NCI-H187 (cell line): ENCODE measurements around the gene SEMA6A.
A peak's percentile ranks its signal among the peaks of the same experiment; 100 is the strongest.

Experiments used
- DNase-seq, 2 experiments: peaks; one replicate each; lab custom pipeline; 2025; lab: John Stamatoyannopoulos, UW

The SEMA6A gene

DNA sequence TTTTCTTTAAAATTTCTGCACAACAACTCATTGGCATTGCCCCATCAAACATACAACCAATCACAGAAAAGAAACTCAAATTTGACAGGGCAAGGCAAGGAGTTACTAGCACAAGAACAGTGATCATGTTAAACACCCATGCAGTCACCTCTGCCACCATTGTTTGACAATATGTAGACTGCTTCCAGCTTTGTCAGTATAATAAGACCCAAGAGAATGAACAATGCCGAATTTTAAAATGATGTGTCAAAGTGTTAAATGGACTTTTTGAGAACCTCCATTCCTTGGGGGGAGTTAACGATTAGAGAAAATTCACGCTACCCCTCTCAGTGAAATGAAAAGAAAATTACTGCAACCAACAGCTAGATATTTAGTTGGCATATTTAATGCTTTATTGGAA, 109.2 kb downstream of the SEMA6A start:
- no peak for DNase-seq

GRCh38 chr5:116464144-116464708, 110.4 kb downstream of the SEMA6A start:
- no peak for DNase-seq

DNA sequence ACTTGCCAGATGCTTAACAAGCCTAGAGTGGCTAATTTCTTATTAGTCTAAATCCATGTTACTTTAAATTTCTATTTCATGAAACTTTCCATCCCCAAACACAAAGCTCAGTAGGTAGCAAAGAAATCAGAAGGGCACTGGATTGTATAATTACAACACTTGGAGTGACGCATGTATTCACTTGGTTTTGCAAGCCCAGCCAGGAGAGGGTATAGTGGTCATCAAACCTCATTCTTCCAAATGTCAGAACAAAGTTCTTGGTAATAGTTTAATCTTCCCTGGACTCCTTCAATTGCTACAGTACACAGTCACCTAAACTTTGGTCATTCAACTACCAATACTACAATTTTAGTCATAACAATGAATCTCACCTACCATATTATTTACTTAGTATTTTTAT, 112.1 kb downstream of the SEMA6A start:
- DNase-seq: no peak

DNA sequence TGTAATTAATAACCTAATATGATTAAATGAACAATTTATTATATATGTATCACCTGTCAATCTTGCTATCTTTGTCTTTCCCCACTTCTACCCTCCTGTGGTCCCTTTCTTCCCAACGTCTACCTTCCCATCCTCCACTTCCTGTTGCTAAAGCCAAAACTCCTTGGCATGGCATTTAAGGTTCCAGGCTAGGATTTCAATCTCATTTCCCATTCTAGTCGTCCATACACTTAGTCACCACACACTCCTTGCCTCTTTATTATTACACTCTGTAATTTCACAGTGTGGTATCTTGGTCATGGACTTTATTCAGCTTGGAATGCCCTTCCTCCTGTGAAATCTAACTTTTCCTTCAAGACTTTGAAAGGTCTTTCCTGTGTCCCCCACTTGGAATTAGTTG, 115.3 kb downstream of the SEMA6A start:
- no peak for DNase-seq

DNA sequence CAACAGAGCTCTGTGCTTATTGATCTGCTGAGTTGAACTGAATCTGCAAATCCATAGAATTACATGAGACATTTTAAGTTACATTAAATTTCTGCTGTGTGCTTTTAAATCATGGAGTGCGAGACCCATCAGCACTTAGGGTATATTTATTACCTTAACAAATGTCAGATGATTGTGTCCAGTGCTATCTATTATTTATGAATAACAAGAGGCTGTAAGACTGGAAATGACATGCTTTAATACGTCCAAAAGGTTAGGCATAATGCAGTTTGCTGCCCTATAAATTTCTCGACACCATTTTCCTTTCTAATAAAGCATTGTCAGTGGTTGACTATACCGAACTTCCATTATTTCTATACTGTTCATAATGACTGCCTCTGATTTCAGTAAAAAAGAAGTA, 117.6 kb downstream of the SEMA6A start:
- no peak for DNase-seq

DNA sequence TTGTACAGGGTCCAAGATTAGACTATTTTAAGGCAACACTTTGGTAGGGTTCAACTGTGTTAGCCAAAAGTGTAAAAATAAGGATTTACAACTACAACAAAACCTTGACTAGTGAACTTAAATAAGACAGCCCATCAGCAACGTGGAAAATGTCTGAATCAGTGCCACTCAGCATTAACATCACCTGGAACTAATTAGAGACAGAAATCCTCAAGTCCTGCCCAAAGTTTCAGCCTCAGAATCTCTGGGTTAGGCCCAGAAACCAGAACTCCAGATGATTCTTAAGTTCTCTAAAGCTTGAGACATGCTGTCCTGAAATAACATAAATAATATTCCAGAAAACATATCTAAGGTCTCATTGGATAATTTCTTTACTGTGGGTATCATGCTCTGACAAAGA, 118.6 kb downstream of the SEMA6A start:
- no peak for DNase-seq

DNA sequence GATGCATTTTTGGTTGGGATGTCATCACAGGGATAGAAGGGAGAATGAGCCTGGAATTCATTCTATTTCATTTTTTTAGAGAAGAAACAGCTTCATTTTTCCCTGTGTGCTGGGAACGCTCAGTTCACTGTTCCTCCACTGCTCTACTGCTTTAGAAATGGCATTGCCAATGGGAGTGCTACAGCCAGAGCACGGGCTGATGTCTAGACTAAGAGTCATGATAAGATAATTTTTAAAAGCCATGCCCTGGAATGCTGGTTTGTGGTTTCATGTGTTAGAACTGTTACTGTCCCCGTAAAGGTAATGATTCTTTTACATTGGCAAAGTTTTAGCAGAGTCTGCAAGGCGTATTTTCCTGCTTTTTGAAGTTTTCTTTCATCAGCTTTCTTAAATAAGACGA, 119.6 kb downstream of the SEMA6A start:
- no peak for DNase-seq

- no peak for DNase-seq
Measured at GRCh38 chr5:116454417-116454927, 120.2 kb downstream of the SEMA6A start.

DNA sequence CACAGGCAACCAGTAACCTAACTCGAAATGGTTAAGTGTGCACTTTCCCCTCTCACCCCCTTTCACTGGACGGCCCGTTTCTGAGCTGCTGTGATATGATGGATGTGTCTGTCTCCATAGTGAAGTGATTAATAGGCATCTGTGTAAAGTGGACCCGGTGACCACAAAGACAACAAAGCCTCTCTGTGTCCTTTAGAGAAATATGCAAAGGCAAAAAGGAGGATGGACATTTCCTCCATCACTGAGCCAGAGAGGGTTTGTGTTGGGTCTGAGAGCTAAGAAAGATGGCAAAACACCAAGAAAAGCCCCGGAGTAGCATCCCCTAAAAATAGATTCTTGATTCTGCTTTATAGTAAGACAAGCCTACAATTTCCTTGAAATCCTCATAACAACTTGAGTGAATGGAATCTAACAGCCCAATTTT, 120.6 kb downstream of the SEMA6A start:
- DNase-seq: no peak

GRCh38 chr5:116452774-116453368, 121.8 kb downstream of the SEMA6A start:
- DNase-seq: no peak

DNA sequence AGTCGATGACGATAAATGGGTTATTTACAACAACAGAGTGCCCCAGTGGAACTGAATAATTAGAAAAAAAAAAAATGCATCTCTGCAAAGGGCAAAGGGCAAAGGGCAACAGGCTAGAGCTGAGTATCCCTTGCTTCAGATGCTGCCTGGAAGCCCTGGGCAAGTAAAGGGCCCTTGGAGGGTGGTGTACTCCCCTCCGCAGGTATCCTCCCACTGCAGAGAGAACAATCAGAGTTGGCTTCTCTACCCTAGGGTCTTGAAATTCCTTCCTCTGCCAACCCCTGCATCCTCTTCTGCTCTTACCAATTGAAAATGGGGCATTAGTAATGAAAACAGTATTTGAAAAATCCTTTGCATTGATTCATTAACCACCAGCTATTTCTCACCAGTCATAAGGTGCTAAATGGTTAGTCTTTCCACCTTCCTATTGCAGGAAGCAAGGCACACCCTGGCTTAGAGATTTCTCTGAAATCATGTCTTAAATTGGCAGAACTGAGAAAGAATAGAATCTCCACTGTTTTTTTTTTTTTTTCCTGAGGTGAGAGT, 122.6 kb downstream of the SEMA6A start:
- no peak for DNase-seq

DNA sequence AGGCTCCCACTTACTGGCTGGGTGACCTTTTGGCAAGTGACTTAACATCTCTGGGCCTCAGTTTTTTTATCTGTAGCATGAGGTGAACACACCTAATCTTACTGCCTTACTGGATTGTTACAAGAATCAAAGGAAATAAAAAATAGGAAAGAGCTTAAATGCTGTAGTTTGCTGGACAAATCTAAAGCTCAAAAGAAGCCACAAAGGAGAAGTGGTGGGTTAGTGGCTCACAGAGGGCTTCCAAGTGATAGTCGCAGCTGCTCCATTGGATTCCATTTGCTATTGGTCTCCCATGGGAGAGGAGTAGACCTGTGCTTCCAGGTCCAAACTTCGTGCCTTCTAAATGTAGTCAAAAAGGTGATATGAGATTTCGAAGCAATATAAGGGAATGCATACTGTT, 123.6 kb downstream of the SEMA6A start:
- DNase-seq: no peak

GRCh38 chr5:116449458-116449857, 125.2 kb downstream of the SEMA6A start:
- DNase-seq: no peak

DNA sequence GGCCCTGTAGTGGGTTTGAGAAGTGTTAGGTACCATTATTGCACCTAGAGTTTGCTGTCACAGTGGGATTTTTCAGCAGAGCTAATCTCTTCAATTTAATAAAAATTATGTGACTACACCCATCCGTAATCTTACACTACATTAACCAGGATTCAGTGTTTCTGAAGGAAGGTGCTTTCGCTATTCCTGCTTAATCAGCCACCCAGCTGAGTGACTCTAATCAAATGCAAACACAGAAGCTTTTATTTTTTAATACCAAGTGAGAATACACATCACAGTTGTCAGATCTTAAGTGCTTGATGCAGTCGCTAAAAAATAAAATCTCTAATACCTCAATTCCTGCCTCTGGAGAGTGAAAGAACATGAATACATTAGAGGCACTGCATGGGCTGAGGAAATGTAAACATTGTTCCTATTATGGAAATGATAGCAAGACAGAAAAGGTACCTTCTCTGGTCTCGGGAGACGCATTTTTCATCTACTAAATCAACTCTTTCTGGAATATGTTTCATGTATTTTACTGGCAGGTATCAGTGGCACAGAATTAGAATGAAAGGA, 125.7 kb downstream of the SEMA6A start:
- DNase-seq: no peak

DNA sequence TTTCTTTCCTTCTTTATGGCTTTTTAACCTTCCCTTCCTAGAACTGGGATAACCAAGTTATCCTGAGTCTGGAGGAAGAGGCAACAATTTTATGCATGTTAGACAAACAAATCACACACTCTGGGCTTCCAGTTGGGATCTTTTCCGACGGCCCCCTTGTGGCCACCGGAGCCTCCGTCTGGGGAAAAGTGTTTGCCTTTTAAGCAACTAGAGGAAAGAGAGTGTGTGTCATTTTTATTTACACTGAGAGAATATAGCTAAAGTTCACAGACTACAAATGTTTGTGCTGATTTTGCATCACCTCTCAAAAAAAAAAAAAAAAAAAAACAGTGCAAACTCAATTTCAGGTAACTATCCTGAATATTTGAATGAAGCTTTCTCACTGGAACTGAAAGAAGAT, 126.2 kb downstream of the SEMA6A start:
- no peak for DNase-seq

DNA sequence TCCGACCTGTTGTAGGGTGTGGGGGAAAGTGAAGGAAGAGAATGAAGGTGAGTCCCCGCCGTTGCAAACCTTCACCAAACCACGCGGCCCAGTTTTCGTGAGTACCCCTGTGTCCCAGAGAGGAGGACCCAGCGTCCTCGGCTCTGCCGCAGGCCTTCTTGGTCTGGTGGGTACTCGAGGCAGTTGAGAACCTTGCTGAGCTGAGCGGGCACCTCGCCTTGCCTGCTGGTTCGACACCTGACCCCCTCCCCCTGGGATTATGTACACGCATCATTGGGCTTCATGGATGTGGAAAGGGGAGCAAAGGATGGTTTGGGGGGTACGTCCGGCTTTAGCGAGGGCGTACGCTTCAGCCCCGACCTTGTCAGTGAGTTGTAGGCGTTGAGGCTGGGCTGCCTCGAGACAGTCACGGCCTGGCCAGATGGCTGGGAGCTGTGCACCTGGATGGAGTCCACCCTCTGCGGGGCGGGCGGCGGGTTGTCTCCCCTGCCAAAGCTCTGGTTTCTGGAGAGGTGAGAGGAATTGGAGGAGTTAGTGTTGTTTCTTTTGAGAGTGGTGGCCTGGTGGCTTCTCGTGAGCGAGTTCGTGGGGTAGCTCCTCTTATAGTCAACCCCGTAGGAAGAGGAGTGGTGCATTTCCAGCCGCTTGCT, 128.1 kb downstream of the SEMA6A start:
- DNase-seq: no peak

GRCh38 chr5:116445311-116445710, 129.3 kb downstream of the SEMA6A start:
- DNase-seq: no peak

GRCh38 chr5:116444373-116445295, 130.0 kb downstream of the SEMA6A start:
- DNase-seq: peak in 1 of 2 experiments; percentile 24

DNA sequence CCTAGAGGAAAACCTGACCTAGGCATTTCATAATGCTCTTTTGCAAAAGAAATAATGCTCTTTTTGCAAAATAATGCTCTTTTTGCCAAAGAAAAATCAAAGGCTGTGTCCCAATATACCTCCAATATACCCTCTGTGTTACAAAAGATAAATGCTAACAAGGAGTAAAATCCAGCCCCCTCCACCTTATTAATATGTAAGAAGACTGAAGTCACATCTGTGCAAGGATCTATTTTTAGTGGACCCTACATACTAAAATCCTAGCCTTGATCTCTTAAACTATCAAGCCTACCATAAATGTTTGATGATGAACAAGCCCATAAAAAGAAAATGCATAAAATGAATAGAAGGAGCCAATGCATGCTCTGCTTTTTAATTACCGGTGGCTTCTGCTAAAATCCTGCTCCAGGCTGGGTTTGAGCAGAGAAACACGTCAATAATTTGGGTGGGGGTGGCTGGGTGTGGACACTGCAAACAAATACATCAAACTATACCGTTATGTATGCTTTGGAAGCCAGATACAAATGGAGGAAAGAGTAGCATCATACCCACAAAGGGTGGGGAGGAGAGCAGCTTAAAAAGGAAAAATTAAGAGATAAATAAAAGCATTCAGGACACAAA, 131.6 kb downstream of the SEMA6A start:
- no peak for DNase-seq

DNA sequence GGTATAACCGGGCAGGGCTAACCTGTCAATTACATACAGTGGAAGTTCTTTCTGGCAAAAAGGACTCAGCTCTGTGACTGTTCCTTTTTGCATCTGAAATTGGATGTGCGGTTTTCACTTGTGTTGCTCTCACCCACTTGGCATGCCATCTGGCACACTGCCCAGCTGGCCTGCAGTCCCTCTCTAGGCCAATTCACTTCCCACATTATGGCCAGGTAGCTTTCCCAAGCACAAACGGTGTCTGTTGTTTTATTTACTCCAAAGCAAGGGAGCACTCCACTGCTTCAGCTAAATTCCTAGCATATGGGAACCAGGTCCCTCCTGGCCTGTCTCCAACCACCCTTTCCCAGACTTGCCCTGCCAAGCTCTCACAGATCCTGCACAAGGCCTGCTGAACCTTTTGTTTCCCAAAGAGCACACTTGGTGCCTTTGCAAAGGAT, 132.5 kb downstream of the SEMA6A start:
- DNase-seq: peak; percentile 61 to 77

GRCh38 chr5:116441223-116441622, 133.4 kb downstream of the SEMA6A start:
- peak in 1 of 2 experiments; percentile 20 for DNase-seq
